Measurements from ENCODE around the gene CBX3.
"Not testable (repeated sequence)": the region's sequence is repeated elsewhere in the genome, so short reads cannot be mapped to it uniquely, and the experiment has no call there.

CBX3 gene

GRCh38 chr7:26208040-26208439 is 6.5 kb downstream of the CBX3 start:
- DNase-seq = no peak

DNA sequence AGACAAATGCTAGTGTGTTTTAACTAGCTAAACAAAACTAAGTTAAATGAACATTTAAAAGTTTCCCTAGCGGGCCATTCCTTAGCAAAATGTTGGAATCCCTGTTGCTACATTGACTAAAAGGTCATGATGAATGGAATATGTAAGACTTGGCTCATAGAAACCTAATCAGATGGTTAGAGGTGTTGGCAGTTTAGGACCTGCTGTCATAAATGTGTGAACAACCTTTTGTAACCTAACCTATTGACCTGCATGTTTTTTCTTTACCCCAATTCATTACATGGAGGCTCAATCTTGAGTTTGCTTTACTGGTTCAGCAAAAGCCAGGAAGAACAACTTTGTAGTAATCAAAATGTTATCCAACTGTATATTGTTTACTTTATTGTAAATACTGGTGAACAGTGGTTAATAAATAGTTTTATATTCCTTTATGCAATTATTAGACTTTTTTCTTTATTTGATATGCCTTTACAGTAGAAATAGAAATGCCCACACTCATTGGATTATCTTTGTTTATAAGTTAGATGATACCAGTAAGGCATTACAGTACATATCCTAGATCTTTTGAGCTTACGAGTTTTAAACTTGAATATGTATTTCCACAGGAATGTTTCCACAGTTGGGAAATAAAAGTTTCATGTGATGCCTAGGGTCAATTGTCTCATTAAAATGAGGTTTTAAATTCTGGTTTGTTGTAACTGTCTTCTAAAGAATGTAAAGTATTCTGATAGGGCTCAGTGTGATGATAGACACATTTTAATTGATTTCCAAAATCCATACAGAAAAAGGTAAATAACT is 11.6 kb downstream of the CBX3 start:
- no peak for DNase-seq

DNA sequence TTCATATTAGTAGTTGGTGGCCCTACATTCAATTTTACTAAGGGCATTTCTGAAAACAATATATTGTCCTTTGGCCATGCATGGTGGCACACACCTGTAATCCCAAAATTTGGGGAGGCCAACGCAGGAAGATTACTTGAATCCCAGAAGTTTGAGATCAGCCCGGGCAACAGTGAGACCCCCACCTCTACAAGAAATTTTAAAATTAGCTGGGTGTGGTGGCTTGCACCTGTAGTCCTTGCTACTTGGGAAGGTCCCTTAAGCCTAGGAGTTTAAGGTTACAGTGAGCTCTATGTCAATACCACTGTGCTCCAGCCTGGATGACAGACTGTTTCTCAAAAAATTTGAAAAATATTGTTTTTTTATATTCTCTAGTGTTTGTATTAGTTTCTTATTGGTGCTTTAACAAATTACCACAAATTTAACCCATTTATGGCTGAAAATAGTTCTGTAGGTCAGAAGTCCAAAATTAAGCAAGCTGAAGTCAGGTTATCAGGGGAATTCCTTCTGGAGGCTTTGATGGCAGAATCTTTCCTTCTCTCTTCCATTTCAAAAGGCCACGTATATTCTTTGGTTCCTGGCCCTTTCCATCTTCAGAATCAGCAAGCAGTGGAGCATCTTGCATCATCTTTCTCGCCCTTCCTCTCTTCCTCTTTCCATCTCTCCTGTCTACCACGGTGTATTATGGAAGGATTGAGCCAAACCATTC is 12.4 kb downstream of the CBX3 start:
- no peak for DNase-seq

DNA sequence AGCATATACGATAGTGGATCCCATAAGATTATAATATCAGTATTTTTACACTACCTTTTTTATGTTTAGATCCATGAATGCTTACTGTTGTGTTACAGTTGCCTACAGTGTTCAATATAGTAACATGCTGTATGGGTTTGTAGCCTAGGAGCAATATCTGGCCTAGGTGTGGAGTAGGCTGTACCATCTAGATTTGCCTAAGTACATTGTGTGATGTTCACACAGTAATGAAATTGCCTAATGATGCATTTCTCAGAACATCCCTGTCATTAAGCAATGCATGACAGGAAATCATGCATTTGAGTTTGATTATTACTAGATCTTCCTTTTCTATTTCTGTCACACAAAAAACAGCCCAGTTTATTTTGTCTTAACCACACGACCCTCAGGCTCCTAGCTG is 14.5 kb downstream of the CBX3 start:
- DNase-seq = no peak

GRCh38 chr7:26224359-26224758 is 22.8 kb downstream of the CBX3 start:
- DNase-seq = no peak

GRCh38 chr7:26227987-26228386 is 26.4 kb downstream of the CBX3 start:
- DNase-seq = no peak

- no peak for DNase-seq
These were observed 32.5 kb downstream of the CBX3 start for GRCh38 chr7:26233902-26234511.

- DNase-seq = no peak
These were observed 35.7 kb downstream of the CBX3 start for GRCh38 chr7:26237035-26237807.

DNA sequence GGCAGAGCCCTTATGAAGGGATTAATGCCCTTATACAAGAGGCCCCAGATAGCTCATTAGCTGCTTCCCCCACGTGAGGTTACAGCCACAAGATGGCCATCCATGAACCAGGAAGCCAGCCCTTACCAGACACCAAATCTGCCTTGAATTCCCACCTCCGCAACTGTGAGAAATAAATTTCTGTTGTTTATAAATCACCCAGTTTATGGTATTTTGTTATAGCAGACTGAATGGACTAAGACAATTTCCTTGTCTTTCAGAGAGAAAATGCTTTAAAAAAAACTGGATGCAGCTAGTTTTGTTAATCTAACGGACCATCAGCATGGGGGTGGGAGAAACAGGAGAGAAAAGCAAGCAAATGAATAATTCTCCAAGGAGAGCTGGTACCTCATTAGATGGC is 36.5 kb downstream of the CBX3 start:
- no peak for DNase-seq

GRCh38 chr7:26245150-26245549 is 43.6 kb downstream of the CBX3 start:
- DNase-seq = no peak

DNA sequence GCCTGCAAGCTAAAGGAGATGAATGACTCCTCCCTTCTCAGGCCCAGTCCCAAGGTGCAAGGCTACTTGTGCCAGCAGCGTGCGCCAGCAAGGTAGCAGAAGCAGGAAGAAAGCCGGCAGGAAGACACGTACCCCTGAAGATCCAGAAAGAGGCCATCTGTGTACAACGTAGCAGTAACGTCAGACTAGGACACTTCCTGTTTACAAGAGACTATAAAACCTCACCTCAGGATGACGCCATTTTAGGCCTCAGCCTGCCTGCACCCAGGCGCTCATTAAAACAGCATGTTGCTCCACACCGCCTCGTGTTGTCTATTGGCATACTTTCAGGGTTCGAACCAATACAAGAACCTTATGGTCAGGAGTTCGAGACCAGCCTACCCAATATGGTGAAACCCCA is 48.7 kb downstream of the CBX3 start:
- DNase-seq = no peak

- DNase-seq = not testable (repeated sequence)
These were observed 60.3 kb downstream of the CBX3 start for GRCh38 chr7:26261866-26262265.

Measured in activated CD4-positive, alpha-beta T cell treated with anti-CD3 and anti-CD28 coated beads, Interleukin-2, amount 50 U/mL, for 1 hour (primary cell).